IMR-90 (cell line): ENCODE measurements around the gene BET1L.

Experiments
- BHLHE40 ChIP-seq: fragments of 150-350 bp; IDR thresholded peaks from 2 replicates; pipeline ENCODE4 v1.6.1; 2016; ENCODE audit warnings: mild to moderate bottlenecking, low read depth, low read length
- CEBPB ChIP-seq: IDR thresholded peaks from 2 replicates; pipeline ENCODE4 v1.6.1; 2012; ENCODE audit warnings: low read depth, low read length, improper control_type of control experiment
- CHD1 ChIP-seq: IDR thresholded peaks from 2 replicates; pipeline ENCODE4 v1.6.1; 2012; ENCODE audit warnings: low read depth, low read length, improper control_type of control experiment
- CTCF ChIP-seq: conservative IDR thresholded peaks from 2 replicates; pipeline ENCODE4 v1.5.1; 2012; ENCODE audit warnings: mild to moderate bottlenecking, low read depth, low read length, improper control_type of control experiment
- ELK1 ChIP-seq: fragments of 150-350 bp; IDR thresholded peaks from 2 replicates; pipeline ENCODE4 v1.6.1; 2016; ENCODE audit warnings: low read depth, mild to moderate bottlenecking, low read length, moderate library complexity, borderline replicate concordance
- MAFK ChIP-seq: IDR thresholded peaks from 2 replicates; pipeline ENCODE4 v1.6.1; 2012; ENCODE audit warnings: low read depth, low read length, improper control_type of control experiment
- MAZ ChIP-seq: IDR thresholded peaks from 2 replicates; pipeline ENCODE4 v1.6.1; 2012; ENCODE audit warnings: low read depth, mild to moderate bottlenecking, low read length, improper control_type of control experiment, moderate library complexity, borderline replicate concordance
- MXI1 ChIP-seq: IDR thresholded peaks from 2 replicates; pipeline ENCODE4 v1.6.1; 2012; ENCODE audit warnings: low read depth, mild to moderate bottlenecking, low read length, moderate library complexity, borderline replicate concordance
- POLR2A ChIP-seq: IDR thresholded peaks from 2 replicates; pipeline ENCODE4 v1.6.1; 2012; ENCODE audit warnings: mild to moderate bottlenecking, low read depth, low read length
- RAD21 ChIP-seq: IDR thresholded peaks from 2 replicates; pipeline ENCODE4 v1.6.1; 2012; ENCODE audit warnings: low read length, improper control_type of control experiment
- RCOR1 ChIP-seq: IDR thresholded peaks from 2 replicates; pipeline ENCODE4 v1.6.1; 2012; ENCODE audit warnings: mild to moderate bottlenecking, low read length, improper control_type of control experiment; ENCODE audit not compliant: insufficient replicate concordance
- RFX5 ChIP-seq: IDR thresholded peaks from 2 replicates; pipeline ENCODE4 v1.8.0; 2012; ENCODE audit warnings: low read depth, mild to moderate bottlenecking, low read length, moderate library complexity
- SMC3 ChIP-seq: fragments of 150-350 bp; IDR thresholded peaks from 2 replicates; pipeline ENCODE4 v1.6.1; 2016; ENCODE audit warnings: low read depth, mild to moderate bottlenecking, antibody characterized with exemption, low read length, moderate library complexity
- USF2 ChIP-seq: fragments of 150-350 bp; IDR thresholded peaks from 2 replicates; pipeline ENCODE4 v1.6.1; 2017; ENCODE audit warnings: mild to moderate bottlenecking, antibody characterized with exemption, low read length, low read depth

- TF ChIP-seq MXI1 (no peak), USF2 (no peak), POLR2A (no peak), RAD21 (no peak), CHD1 (no peak), CEBPB (no peak), CTCF (no peak), SMC3 (no peak), MAFK (no peak), RFX5 (no peak), ELK1 (no peak), MAZ (no peak), RCOR1 (no peak), BHLHE40 (no peak)
Observed at GRCh38 chr11:218815-219593, 11.8 kb upstream of the BET1L start.
